Measurements from ENCODE around the gene TMEM14A. TPM values are rescaled to one million over a fixed set of nuclear protein-coding genes. Genes with fewer than 3 reads are reported as not detected.

The TMEM14A gene
- total RNA-seq, 2 experiments from 2014 or later, result 3.4 TPM

DNA sequence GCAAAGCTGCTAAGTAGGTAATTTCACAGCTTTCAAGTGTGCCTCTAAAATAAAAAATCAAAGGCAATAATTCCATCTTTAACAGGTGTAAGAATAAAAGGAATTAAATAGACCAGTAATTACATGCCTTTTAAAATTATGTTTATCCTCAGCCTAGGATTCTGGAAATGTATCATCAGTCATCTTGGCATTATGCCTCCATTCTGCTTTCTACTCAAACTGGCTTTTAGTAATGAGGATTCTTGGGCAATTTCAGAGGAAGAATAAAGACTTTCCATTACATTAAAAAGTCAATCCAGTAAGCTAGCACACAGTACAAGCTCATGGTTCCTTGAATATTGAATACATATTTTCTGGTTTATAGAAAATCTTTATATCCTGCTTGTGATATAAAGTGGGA, 47.6 kb downstream of the TMEM14A start:
- no peaks in the 10 kb centered on the region for H3K9me3 Mint-ChIP-seq
- no peak for TF ChIP-seq CTCF (IDR thresholded peaks at IDR 0.05)
- intact Hi-C loops (cut with DNase I, micrococcal nuclease), result no loop called here

GRCh38 chr6:52720321-52720720, 49.4 kb downstream of the TMEM14A start:
- TF ChIP-seq CTCF (IDR thresholded peaks at IDR 0.05), result no peak
- Mint-ChIP-seq H3K27me3 (no peaks in the 10 kb centered on the region), H3K4me1 (ENCODE audit: low read depth) (no peaks in the 10 kb centered on the region), H3K36me3 (ENCODE audit: low read depth) (no peaks in the 10 kb centered on the region), H3K27ac (no peak overlapping the region), H3K4me3 (no peak overlapping the region), H3K9me3 (no peaks in the 10 kb centered on the region)
- Histone ChIP-seq H3K36me3 (ENCODE audit: insufficient read depth, low read length) (no peaks in the 10 kb centered on the region), H3K4me1 (ENCODE audit: insufficient read depth, low read length) (no peaks in the 10 kb centered on the region), H3K9me3 (ENCODE audit: control insufficient read depth in 1 of 2, insufficient read depth in 1 of 2, low read length in 2 of 2) (no peaks in the 10 kb centered on the region), H3K27me3 (ENCODE audit: control insufficient read depth in 1 of 2, insufficient read depth in 2 of 2, low read length in 2 of 2) (peaks cover 0 to 4% of the 10 kb centered on the region in 2 experiments), H3K27ac (ENCODE audit: low read depth in 1 of 2, low read length in 2 of 2) (no peak overlapping the region), H3K4me3 (ENCODE audit: low read length) (no peak overlapping the region)
- intact Hi-C loops (cut with DNase I, micrococcal nuclease), result loop anchor here (10.0 kb wide), 1 partner anchor 764 kb away; no protein-coding TSS in a partner anchor
- ChIA-PET POLR2A (no interaction called here), CTCF (no interaction called here)
- DNase-seq (no peak), ATAC-seq (ENCODE audit: poor library complexity) (no peak)

More for the DNA sequence above, 47.6 kb downstream of the TMEM14A start:
- H3K27me3 Mint-ChIP-seq, result no peaks in the 10 kb centered on the region
- Histone ChIP-seq H3K27me3 (ENCODE audit: control insufficient read depth in 1 of 2, insufficient read depth in 2 of 2, low read length in 2 of 2) (peaks cover 0 to 4% of the 10 kb centered on the region in 2 experiments), H3K4me3 (ENCODE audit: low read length) (no peak overlapping the region), H3K27ac (ENCODE audit: low read depth in 1 of 2, low read length in 2 of 2) (no peak overlapping the region), H3K36me3 (ENCODE audit: insufficient read depth, low read length) (no peaks in the 10 kb centered on the region), H3K9me3 (ENCODE audit: control insufficient read depth in 1 of 2, insufficient read depth in 1 of 2, low read length in 2 of 2) (no peaks in the 10 kb centered on the region), H3K4me1 (ENCODE audit: insufficient read depth, low read length) (no peaks in the 10 kb centered on the region)
- DNase-seq (no peak), ATAC-seq (ENCODE audit: poor library complexity) (no peak)
- H3K27ac Mint-ChIP-seq, result no peak overlapping the region
- POLR2A ChIA-PET, result no interaction called here
- CTCF ChIA-PET, result interaction anchor here (1.4 kb wide), 1 partner anchor 13 kb away, joined by 3 read pairs; no protein-coding TSS in a partner anchor
- H3K4me1 Mint-ChIP-seq (ENCODE audit: low read depth), result no peaks in the 10 kb centered on the region
- no peak overlapping the region for H3K4me3 Mint-ChIP-seq
- H3K36me3 Mint-ChIP-seq (ENCODE audit: low read depth), result no peaks in the 10 kb centered on the region

- Histone ChIP-seq H3K27ac (ENCODE audit: low read depth in 1 of 2, low read length in 2 of 2) (no peak overlapping the region), H3K36me3 (ENCODE audit: insufficient read depth, low read length) (no peaks in the 10 kb centered on the region), H3K27me3 (ENCODE audit: control insufficient read depth in 1 of 2, insufficient read depth in 2 of 2, low read length in 2 of 2) (no peaks in the 10 kb centered on the region), H3K4me3 (ENCODE audit: low read length) (no peak overlapping the region), H3K9me3 (ENCODE audit: control insufficient read depth in 1 of 2, insufficient read depth in 1 of 2, low read length in 2 of 2) (no peaks in the 10 kb centered on the region), H3K4me1 (ENCODE audit: insufficient read depth, low read length) (no peaks in the 10 kb centered on the region)
- ChIA-PET POLR2A (no interaction called here), CTCF (interaction anchor here (1.4 kb wide), 1 partner anchor 10 kb away, joined by 5 read pairs; no protein-coding TSS in a partner anchor)
- H3K36me3 Mint-ChIP-seq (ENCODE audit: low read depth), result no peaks in the 10 kb centered on the region
- no peak for TF ChIP-seq CTCF (IDR thresholded peaks at IDR 0.05)
- no peak for DNase-seq
- no peak overlapping the region for H3K4me3 Mint-ChIP-seq
- no peak overlapping the region for H3K27ac Mint-ChIP-seq
- no peaks in the 10 kb centered on the region for H3K27me3 Mint-ChIP-seq
- no peak for ATAC-seq (ENCODE audit: poor library complexity)
- no peaks in the 10 kb centered on the region for H3K9me3 Mint-ChIP-seq
- intact Hi-C loops (cut with DNase I, micrococcal nuclease), result loop anchor here (10.0 kb wide), 1 partner anchor 761 kb away; no protein-coding TSS in a partner anchor
- no peaks in the 10 kb centered on the region for H3K4me1 Mint-ChIP-seq (ENCODE audit: low read depth)
Measured at GRCh38 chr6:52724042-52724405, 53.1 kb downstream of the TMEM14A start.
